HG03103 (cell line): ENCODE results near the gene TMEM33.

Experiments used
- ATAC-seq: cut with Tn5 transposase; IDR thresholded peaks from one replicate; pipeline ENCODE4 v1.9.1; 2021; ENCODE audit warnings: low read depth; ENCODE audit not compliant: unreplicated experiment

Gene TMEM33

GRCh38 chr4:41992967-41993857, 58.0 kb downstream of the TMEM33 start:
- no peak for ATAC-seq

- no peak for ATAC-seq
These were observed 59.3 kb downstream of the TMEM33 start for GRCh38 chr4:41994461-41994985.

- ATAC-seq = no peak
These were observed 62.8 kb downstream of the TMEM33 start for GRCh38 chr4:41998019-41998418.

GRCh38 chr4:41999321-41999720, 64.1 kb downstream of the TMEM33 start:
- no peak for ATAC-seq

GRCh38 chr4:42008011-42008786, 73.0 kb downstream of the TMEM33 start:
- no peak for ATAC-seq
